B cell (primary cell): ENCODE results near the gene ST6GALNAC3. TPM values are rescaled to one million over a fixed set of nuclear protein-coding genes. Genes with fewer than 3 reads are reported as not detected.
"Not testable (repeated sequence)": the region's sequence is repeated elsewhere in the genome, so short reads cannot be mapped to it uniquely, and the experiment has no call there.

ENCODE experiments used
- ATAC-seq: fragments of 200-7000 bp; cut with Tn5 transposase; one replicate; pipeline ENCODE4 v1.10.0; 2021; ENCODE audit warnings: low read depth, mild to moderate bottlenecking, moderate number of reproducible peaks, moderate library complexity
- CTCF ChIA-PET: fragments of 350-600 bp; sonication (Branson Sonifier 250); formaldehyde crosslinking; loops from one replicate; lab custom pipeline; 2021; ENCODE audit warnings: antibody characterized with exemption, inconsistent platforms; lab: Charles Lee
- POLR2A ChIA-PET: fragments of 350-600 bp; sonication (Branson Sonifier 250); formaldehyde crosslinking; loops from one replicate; lab custom pipeline; 2021; ENCODE audit warnings: antibody characterized with exemption; lab: Charles Lee
- DNase-seq: peaks from one replicate; pipeline ENCODE4 v3.0.0; 2013
- H2AFZ ChIP-seq: 2 replicates; pipeline ENCODE4 v1.6.1; 2012; ENCODE audit warnings: mild to moderate bottlenecking, low read depth, low read length; ENCODE audit not compliant: insufficient read depth, poor library complexity, severe bottlenecking
- H3K27ac ChIP-seq, 2 donors: 1 replicate in 1 of 2; 2 replicates in 1 of 2; pipeline ENCODE4 v1.5.1; 2012 to 2013; ENCODE audit warnings: low read length in 2 of 2, mild to moderate bottlenecking in 2 of 2, moderate library complexity in 1 of 2
- H3K27me3 ChIP-seq, 4 experiments: fragments of 200-600 bp in 1 of 4; sonication (generic) in 1 of 4; replicated peaks in 1 of 4; 1 replicate in 2 of 4; 2 replicates in 2 of 4; pipeline versions ENCODE4 v1.6.1 to v1.7.0; 2013 to 2016; ENCODE audit warnings: low read length in 3 of 4, mild to moderate bottlenecking in 2 of 4, mixed read lengths in 1 of 4, moderate library complexity in 1 of 4; ENCODE audit not compliant: insufficient read depth in 4 of 4, control insufficient read depth in 3 of 4; ENCODE audit errors: control extremely low read depth in 1 of 4
- H3K36me3 ChIP-seq, 2 experiments: replicated peaks in 1 of 2; 1 replicate in 1 of 2; 2 replicates in 1 of 2; pipeline versions ENCODE4 v1.6.1 to v1.7.1; 2013; ENCODE audit warnings: low read length in 1 of 2; ENCODE audit not compliant: insufficient read depth in 2 of 2, control insufficient read depth in 1 of 2; ENCODE audit errors: control extremely low read depth in 1 of 2, extremely low read depth in 1 of 2
- H3K4me1 ChIP-seq, 2 donors: fragments of 200-600 bp in 1 of 2; sonication (generic) in 1 of 2; 1 replicate in 1 of 2; 2 replicates in 1 of 2; pipeline versions ENCODE4 v1.5.1 to v1.6.1; 2013 to 2017; ENCODE audit warnings: low read length in 2 of 2; ENCODE audit not compliant: control insufficient read depth in 2 of 2, insufficient read depth in 2 of 2
- H3K4me2 ChIP-seq: replicated peaks from 2 replicates; pipeline ENCODE3; 2012; ENCODE audit warnings: mild to moderate bottlenecking, low read depth, low read length; ENCODE audit not compliant: poor library complexity, severe bottlenecking
- H3K4me3 ChIP-seq, 5 experiments: fragments of 200-600 bp in 1 of 5; sonication (generic) in 1 of 5; 1 replicate in 3 of 5; 2 replicates in 2 of 5; pipeline versions ENCODE4 v1.5.1 to v1.7.0; 2011 to 2016; ENCODE audit warnings: low read length in 4 of 5, mild to moderate bottlenecking in 4 of 5, low read depth in 2 of 5, control low read depth in 1 of 5, moderate library complexity in 1 of 5; ENCODE audit not compliant: insufficient read depth in 1 of 5; ENCODE audit errors: control extremely low read depth in 1 of 5, extremely low read depth in 1 of 5
- H3K79me2 ChIP-seq: fragments of 200-600 bp; sonication (generic); one replicate; pipeline ENCODE4 v1.6.0; 2016; ENCODE audit warnings: low read length; ENCODE audit not compliant: control insufficient read depth, insufficient read depth
- H3K9ac ChIP-seq: fragments of 200-600 bp; sonication (generic); 2 replicates; pipeline ENCODE4 v1.6.1; 2017; ENCODE audit warnings: mild to moderate bottlenecking, low read length, moderate library complexity
- H3K9me3 ChIP-seq, 3 donors: one replicate each; pipeline versions ENCODE4 v1.6.1 to v1.7.1; 2013; ENCODE audit warnings: low read length in 2 of 3; ENCODE audit not compliant: control insufficient read depth in 2 of 3, insufficient read depth in 1 of 3; ENCODE audit errors: control extremely low read depth in 1 of 3
- H4K20me1 ChIP-seq: 2 replicates; pipeline ENCODE4 v1.6.0; 2012; ENCODE audit warnings: mild to moderate bottlenecking, low read length; ENCODE audit not compliant: insufficient read depth, control insufficient read depth, poor library complexity, severe bottlenecking
- H3K27ac Mint-ChIP-seq: one replicate; pipeline ENCODE4 v1.8.0; 2021; ENCODE audit warnings: mixed read lengths
- H3K27me3 Mint-ChIP-seq: one replicate; pipeline ENCODE4 v1.8.0; 2021; ENCODE audit warnings: mixed read lengths
- H3K4me1 Mint-ChIP-seq: one replicate; pipeline ENCODE4 v1.8.0; 2021; ENCODE audit warnings: mixed read lengths
- H3K4me3 Mint-ChIP-seq: one replicate; pipeline ENCODE4 v1.8.0; 2021; ENCODE audit warnings: mixed read lengths
- H3K9me3 Mint-ChIP-seq: one replicate; pipeline ENCODE4 v1.8.0; 2022; ENCODE audit warnings: mixed read lengths; ENCODE audit not compliant: insufficient read depth
- CTCF ChIP-seq: fragments of 200-600 bp; IDR thresholded peaks from one replicate; pipeline ENCODE4 v1.8.0; 2022; ENCODE audit warnings: antibody characterized with exemption, mild to moderate bottlenecking
- EZH2 ChIP-seq: IDR thresholded peaks from 2 replicates; pipeline ENCODE4 v1.6.1; 2012; ENCODE audit warnings: borderline replicate concordance, low read depth, mild to moderate bottlenecking, moderate library complexity, low read length; ENCODE audit not compliant: insufficient read depth, poor library complexity, severe bottlenecking
- whole genome bisulfite sequencing: methylation state at CpG from one replicate; pipeline ENCODE4 v1.1.5; 2013; ENCODE audit warnings: missing lambda C conversion rate; ENCODE audit not compliant: insufficient coverage; 5-methylcytosine and 5-hydroxymethylcytosine counted together
- intact Hi-C: fragments of 100-400 bp; cut with micrococcal nuclease; formaldehyde crosslinking; loops from one replicate; pipeline ENCODE4 v1.10.0; 2022
- polyA plus RNA-seq: library from polyadenylated mRNA; depleted of rRNA; stranded (reverse); fragments of >200 nt; gene quantifications from 2 replicates; pipeline ENCODE4 v1.2.3, GENCODE V29; 2012
- total RNA-seq, 2 donors: library from RNA; stranded (reverse); fragments of 120-200 nt in 1 of 2; gene quantifications; 1 replicate in 1 of 2; 2 replicates in 1 of 2; pipeline versions ENCODE4 v1.2.3 to v1.2.4, GENCODE V29; 2013 to 2022

Gene ST6GALNAC3
- total and polyA plus RNA-seq, 2 donors (not counting 1 experiment from before 2014, with no cell fraction given) = 3.0 to 17.3 TPM

- Histone ChIP-seq H2AFZ (no peak overlapping the region), H3K9ac (no peak overlapping the region), H3K36me3 (no peaks in the 10 kb centered on the region), H3K79me2 (no peaks in the 10 kb centered on the region), H3K9me3 (no peaks in the 10 kb centered on the region), H3K4me1 (no peaks in the 10 kb centered on the region), H3K27me3 (no peaks in the 10 kb centered on the region), H3K4me3 (no peak overlapping the region), H3K4me2 (no peak overlapping the region), H3K27ac (no peak overlapping the region), H4K20me1 (no peaks in the 10 kb centered on the region)
- Mint-ChIP-seq H3K4me3 (no peak overlapping the region), H3K27me3 (no peaks in the 10 kb centered on the region), H3K9me3 (no peaks in the 10 kb centered on the region), H3K27ac (no peak overlapping the region), H3K4me1 (no peaks in the 10 kb centered on the region)
- TF ChIP-seq CTCF (no peak), EZH2 (no peak)
- intact Hi-C loops = no loop called here
- DNase-seq (no peak), ATAC-seq (no peak)
- ChIA-PET CTCF (interaction anchor here (0.6 to 1.5 kb wide), 2 partner anchors 85 to 130 kb away, joined by 3 read pairs; no protein-coding TSS in a partner anchor), POLR2A (no interaction called here)
- WGBS = 92% methylated on average over 4 of the region's 5 CpGs
Measured at GRCh38 chr1:76121850-76122249, 47.3 kb downstream of the ST6GALNAC3 start.

GRCh38 chr1:76122271-76122670, 47.7 kb downstream of the ST6GALNAC3 start:
- ChIA-PET CTCF (interaction anchor here (0.6 to 1.5 kb wide), 2 partner anchors 85 to 130 kb away, joined by 3 read pairs; no protein-coding TSS in a partner anchor), POLR2A (interaction anchor here (0.6 kb wide), 1 partner anchor 18 kb away, joined by 6 read pairs; no protein-coding TSS in a partner anchor)
- no peaks in the 10 kb centered on the region for H3K4me1 ChIP-seq
- H3K4me2 ChIP-seq = no peak overlapping the region
- ATAC-seq = no peak
- TF ChIP-seq CTCF = no peak
- TF ChIP-seq EZH2 = no peak
- intact Hi-C loops = no loop called here
- H3K36me3 ChIP-seq = no peaks in the 10 kb centered on the region
- no peak overlapping the region for H2AFZ ChIP-seq
- Mint-ChIP-seq H3K27ac (no peak overlapping the region), H3K4me1 (no peaks in the 10 kb centered on the region), H3K4me3 (no peak overlapping the region), H3K27me3 (no peaks in the 10 kb centered on the region), H3K9me3 (no peaks in the 10 kb centered on the region)
- no peak for DNase-seq
- H3K27ac ChIP-seq = no peak overlapping the region
- H3K4me3 ChIP-seq = no peak overlapping the region
- no peaks in the 10 kb centered on the region for H3K27me3 ChIP-seq
- no peak overlapping the region for H3K9ac ChIP-seq
- no peaks in the 10 kb centered on the region for H3K79me2 ChIP-seq
- 82% methylated on average over 2 of the region's 5 CpGs for WGBS
- H3K9me3 ChIP-seq = no peaks in the 10 kb centered on the region
- no peaks in the 10 kb centered on the region for H4K20me1 ChIP-seq

GRCh38 chr1:76123411-76124064, 49.0 kb downstream of the ST6GALNAC3 start:
- H3K4me2 ChIP-seq, H3K27ac Mint-ChIP-seq, H2AFZ ChIP-seq, H3K4me3 ChIP-seq, H3K27ac ChIP-seq, DNase-seq, H3K9ac ChIP-seq, ATAC-seq, H3K27me3 ChIP-seq, intact Hi-C loops, H3K4me1 ChIP-seq, H3K79me2 ChIP-seq, H3K27me3 Mint-ChIP-seq, POLR2A ChIA-PET, H3K4me1 Mint-ChIP-seq, H3K4me3 Mint-ChIP-seq, H3K9me3 Mint-ChIP-seq, H3K9me3 ChIP-seq, H3K36me3 ChIP-seq, H4K20me1 ChIP-seq: not testable (repeated sequence)
- 100% methylated on average over 1 of the region's 5 CpGs for WGBS
- CTCF ChIA-PET = interaction anchor here (0.5 to 1.0 kb wide), 2 partner anchors 11 to 133 kb away, joined by 3 to 4 read pairs; no protein-coding TSS in a partner anchor
